NCI-H345 treated with DMSO at 0.1 percent for 48 hours (cell line): Measurements from ENCODE around the gene LDLRAD2.
"Not testable (repeated sequence)": the region's sequence is repeated elsewhere in the genome, so short reads cannot be mapped to it uniquely, and the experiment has no call there.

Experiments
- DNase-seq: peaks from one replicate; lab custom pipeline; 2025; ENCODE audit not compliant: unreplicated experiment; lab: John Stamatoyannopoulos, UW

Gene LDLRAD2

DNA sequence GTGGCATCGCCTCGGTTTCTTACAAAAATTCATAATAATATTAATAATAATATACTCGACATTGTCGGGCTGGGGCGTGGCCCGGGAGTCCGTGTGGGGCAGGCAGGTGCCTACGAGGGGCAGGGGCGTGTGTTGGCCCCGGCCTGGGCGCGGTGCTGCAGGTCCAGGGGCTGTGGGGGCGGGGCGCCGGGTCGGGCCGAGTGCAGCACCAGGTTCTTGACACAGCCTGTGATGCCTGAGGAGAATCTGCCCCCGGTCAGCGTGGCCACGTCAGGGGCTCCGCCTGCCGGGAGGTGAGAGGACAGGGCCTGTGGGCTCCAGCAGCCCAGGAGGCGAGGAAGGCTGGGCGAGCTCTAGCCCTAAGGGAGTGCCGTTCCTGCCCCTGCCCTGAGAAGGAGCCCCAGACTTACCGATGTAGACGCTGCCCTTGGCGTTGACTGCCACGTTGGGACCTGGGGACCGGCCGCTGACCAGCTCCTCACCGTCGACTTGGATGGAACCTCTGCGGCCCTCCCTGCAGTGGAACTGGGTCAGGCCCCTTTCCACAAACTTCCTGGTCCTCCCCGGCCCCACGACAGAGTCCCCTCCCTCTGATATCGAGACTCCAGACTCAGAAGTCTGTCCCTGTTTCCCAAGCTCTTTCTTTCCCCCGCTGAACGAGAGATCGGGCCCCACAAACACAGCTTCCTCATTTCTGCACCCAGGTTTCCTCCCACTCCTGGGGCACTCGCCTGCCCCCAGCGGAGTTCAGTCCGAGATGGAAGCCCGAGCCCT lies 11.3 kb downstream of the LDLRAD2 start:
- DNase-seq = no peak

DNA sequence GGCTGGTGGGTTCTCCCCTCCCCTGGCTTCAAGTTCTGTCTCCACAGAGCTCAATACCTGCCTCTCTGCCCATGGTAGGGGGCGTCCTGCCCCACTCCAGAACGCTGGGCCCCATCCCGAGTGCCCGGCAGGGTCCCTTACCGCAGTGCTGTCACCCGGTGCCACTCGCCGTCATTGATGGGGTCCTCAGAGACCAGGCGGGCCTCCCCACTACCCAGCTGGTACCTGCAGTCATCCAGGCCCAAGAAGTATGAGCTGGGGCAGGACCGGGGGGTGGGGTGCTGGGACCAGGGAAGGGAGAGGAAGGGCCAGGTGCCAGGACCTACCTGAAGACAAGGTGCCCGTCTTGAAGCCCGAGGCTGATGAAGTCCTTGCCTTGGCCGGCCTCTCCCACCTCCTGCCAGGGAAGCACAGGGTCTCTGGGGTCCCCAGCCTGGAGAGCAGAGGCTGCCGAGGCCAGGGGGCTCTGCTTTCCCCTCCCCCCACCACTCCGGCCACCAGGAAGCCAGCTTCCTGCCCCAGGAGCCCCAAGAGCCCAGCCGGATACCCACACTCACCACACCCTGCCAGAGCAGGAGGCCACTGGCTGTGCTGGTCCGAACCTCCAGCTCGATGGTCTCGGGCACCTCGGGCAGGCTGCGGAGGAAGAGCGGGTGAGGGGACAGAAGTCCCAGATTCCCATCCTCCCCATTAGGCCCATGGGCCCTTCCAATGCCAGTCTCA lies 12.1 kb downstream of the LDLRAD2 start:
- DNase-seq = no peak

DNA sequence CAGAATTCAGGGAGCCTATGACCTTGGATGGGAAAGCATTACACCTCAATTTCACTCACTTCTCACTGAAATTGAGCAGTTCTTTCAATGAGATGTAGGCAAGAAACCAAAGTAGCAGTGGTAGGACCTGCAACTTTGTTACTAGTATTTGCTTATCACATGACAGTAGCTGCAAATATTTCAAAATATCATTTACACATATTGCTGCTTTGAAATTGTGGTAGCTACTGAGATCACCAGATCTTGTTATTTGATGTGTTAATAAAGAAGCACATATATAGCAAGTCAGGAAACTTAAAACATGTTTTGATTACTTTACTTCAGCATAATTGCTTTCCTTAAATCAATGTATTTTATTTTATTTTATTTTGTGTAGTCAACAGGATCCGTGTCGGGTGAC lies 12.9 kb downstream of the LDLRAD2 start:
- no peak for DNase-seq

DNA sequence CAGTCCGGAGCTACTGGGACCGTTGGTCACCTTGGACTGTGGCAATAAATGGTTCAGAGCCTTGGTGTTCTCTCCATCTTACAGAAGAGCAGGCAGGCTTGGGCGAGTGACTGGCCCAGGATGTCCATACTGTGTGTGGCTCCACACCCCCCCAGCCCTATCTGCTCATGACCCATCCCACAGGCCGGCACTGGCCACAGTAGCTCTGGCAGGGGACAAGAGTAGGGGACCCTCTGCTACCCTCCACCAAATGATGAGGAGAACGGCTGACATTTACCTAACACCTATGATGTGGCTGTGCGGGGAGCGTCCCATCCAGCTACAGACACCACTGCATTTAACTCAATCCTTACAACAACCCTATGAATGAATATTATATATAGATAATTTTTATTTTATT lies 13.3 kb downstream of the LDLRAD2 start:
- DNase-seq = no peak

DNA sequence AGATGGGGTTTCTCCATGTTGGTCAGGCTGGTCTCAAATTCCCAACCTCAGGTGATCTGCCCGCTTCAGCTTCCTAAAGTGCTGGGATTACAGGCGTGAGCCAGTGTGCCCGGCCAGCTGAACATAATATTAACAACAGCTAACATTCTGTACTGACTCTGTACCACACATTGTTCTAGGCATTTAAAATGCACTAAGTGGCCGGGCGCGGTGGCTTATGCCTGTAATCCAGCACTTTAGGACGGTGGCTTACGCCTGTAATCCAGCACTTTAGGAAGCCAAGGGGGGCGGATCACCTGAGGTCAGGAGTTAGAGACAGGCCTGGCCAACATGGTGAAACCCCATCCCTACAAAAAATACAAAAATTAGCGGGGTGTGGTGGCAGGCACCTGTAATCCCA lies 14.6 kb downstream of the LDLRAD2 start:
- DNase-seq = not testable (repeated sequence)

DNA sequence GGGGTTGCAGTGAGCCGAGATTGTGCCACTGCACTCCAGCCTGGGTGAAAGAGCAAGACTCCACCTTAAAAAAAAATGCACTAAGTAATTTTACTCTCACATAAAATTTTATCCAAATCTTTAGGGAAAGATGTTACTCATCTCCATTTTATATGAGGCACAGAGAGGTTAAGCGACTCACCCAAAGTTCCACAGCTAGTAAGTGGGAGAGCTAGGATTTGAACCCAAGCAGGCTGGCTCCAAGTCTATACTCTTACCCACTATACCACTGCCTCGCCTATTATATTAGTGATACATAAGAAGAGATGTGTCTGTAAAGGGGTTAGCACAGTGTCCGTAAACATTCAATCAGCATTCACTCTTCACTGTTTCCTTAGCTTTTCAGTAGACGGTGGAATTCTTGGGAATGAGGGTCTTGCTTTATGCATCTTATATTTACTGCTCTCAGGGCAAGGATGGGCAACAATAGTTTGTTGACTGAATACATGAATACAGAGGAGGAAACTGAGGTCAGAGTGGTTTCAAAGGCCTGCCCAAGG lies 15.1 kb downstream of the LDLRAD2 start:
- DNase-seq = no peak

DNA sequence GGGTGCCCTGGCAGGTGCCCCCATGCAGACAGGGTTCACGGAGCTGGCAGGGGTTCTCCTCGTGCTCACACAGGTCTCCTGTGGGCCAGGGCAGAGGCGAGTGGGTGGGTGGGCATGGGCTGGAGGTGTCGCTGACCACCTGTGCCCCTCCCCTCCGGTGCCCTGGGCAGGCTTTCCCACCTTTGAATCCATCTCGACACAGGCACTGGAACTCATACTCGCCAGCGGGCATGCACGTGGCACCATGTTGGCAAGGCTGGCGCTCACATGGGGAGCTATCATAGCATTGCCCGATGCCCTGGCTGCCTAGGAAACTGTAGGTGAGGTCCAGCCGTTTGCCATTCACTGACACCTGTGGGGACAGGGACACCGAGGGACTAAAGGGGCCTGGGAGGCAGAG lies 16.0 kb downstream of the LDLRAD2 start:
- DNase-seq = no peak

DNA sequence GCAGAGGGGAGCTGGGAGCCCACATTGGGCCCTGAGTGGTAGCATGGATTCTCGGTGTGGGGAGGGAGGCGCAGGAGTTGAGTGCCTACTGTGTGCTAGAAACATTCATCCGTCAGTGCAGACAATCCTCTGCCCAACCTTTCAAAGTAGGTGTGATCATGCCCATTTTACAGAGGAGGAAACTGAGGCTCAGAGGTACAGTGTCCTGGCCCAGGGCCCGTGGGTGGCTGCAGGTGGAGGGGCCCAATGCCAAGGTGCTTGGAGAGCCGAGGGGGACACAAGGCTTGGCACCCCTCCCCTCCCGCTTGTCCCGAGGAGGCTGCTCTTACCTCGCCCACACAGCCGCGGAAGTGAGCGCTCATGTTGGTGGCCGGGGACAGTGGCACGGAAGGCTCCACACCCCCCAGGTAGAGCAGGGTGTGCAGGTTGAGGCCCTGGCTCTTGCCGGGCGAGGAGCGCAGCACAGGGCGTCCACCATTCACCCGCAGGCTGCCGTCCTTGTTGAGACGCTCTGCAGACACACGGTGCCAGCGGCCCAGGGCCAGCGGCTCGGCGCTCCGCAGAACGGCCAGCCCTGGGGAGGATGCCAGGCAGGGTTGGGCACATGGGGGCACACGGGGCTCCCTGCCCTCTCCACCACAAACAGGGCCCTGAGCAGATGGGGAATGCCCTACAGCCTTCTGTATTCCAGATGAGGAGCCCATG lies 16.6 kb downstream of the LDLRAD2 start:
- no peak for DNase-seq

DNA sequence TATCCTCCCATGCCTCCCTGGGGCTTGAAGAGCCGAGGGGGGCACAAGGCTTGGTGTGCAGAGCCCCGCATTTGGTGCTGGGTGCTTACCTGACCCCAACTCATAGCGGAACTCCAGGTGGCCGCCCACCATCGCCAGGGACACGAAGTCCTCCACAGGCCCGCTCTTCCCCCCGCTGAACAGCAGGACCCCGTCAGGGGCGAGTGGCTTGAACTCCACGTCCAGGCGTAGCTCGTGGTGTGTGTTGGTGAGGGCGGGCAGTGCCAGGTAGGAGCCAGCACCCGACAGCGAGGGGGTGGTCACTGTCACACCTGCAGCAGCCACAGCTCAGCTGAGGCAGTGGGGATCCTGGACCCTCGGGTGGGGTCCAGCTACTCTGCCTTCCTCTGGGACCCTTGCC lies 17.2 kb downstream of the LDLRAD2 start:
- DNase-seq = no peak

DNA sequence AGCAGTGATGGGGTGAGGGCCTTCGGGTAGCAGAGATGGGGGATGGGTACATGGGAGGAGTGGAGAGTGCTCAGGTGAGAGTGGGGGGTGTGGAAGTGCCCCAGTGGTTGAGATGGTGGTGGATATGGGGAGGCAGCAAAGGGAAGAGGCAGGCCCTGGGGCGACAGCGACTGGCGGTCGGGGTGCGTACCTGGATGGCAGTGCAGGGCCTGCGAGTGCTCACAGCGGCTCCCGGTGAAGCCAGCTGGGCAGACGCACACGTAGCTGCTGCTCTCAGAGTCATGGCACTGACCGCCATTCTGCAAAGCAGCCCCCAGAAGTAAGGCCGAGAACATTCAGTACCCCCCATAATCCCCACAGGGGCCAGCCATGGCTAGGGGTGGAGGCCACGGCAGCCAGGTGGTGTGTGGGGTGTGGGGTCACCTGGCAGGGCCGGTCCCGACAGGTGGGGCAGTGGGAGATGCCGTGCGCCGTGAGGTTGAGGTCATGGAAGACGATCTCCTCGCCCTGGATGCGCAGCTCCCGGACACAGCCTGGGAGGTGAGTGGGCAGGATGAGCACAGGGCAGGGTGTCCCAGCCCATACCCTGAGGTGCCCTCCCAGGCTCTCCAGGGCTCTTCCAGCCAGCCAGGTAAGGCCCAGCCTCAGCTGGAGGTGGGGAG lies 18.9 kb downstream of the LDLRAD2 start:
- no peak for DNase-seq

DNA sequence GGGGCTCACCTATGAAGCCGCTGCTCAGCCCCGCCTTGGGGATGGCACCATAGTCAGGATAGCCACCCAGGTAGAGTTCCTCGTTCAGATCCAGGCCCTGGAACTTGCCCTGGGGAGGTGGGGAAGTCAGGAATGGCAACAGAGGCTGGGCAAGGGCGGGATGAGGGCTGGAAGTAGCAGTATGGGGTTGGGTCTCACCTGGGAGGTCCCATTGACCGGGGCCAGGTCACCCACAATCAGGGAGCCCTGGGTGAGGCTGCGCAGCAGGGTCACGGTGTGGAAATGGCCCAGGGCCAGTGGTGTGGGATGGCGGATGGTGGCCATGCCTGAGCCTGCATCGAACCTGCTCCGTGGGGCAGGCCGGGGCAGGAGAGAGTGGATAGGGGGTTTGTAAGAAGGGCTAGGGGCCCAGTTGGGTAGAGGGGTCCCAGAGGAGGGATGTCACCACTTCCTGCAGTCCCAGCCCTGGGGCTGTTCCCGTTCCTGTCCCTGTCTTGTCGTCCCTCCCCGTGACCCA lies 19.4 kb downstream of the LDLRAD2 start:
- no peak for DNase-seq

DNA sequence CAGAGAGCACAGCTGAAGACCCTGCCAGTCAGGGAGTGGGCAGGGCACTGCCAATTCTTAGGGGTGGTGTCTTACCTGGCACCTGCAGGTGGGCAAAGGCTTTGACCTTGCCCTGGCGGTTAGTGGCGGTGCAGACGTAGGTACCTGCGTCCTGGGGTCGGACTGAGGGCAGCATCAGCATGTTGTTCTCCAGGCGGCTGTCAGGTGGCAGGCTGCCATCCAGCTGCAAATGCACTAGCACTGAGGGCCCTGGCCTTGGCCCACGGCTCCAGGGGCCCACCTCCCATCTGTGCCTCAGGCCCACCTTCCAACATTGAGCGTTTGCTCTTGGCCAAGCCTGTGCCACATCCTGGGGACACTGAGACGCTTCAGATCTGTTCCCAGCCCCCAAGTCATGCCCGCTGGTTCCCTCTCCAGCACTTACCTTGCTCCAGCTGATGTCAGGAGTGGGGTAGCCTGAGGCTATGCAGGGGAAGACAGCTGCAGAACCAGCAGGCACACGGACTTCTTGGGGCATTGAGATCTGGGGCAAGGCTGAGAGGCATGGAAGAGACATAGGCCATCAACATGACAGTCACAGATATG lies 21.4 kb downstream of the LDLRAD2 start:
- no peak for DNase-seq

DNA sequence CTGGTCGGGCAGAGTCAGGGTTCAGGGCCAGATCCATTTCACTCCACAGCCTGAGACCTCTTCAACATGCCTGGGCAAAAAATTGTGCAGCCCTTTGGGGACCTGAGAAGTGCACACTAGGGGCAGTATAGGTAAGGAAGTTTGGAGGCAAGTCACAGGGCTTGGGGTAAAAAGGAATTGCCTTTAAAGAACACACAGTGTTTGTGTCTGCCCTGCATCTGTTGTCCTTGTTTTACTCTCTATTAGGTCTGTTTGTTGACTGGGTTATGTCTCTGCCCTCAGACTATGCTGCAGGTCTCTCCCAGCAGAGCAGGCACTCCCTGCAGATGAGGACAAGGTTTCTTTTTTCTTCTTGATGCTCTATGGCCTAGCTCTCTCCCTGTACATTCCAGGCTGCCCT lies 22.0 kb downstream of the LDLRAD2 start:
- DNase-seq = no peak

DNA sequence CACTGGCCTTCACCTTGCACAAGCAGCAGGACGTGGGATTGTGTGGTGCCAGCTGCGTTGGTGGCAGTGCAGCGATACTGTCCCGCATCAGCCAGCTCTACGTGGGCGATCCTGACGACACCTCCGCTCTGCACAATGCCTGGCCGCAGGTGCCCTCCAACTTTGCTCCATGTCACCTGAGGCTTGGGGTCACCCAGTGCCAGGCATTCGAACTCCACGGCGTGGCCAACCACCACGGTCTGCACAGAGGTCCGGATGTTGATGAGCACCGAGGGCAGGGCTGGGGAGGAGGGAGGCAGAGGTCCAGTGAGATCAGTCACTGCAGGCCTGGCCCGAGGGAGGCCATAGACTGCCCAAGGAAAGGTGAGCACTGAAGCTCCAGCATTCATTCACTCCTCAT lies 22.6 kb downstream of the LDLRAD2 start:
- DNase-seq = no peak

DNA sequence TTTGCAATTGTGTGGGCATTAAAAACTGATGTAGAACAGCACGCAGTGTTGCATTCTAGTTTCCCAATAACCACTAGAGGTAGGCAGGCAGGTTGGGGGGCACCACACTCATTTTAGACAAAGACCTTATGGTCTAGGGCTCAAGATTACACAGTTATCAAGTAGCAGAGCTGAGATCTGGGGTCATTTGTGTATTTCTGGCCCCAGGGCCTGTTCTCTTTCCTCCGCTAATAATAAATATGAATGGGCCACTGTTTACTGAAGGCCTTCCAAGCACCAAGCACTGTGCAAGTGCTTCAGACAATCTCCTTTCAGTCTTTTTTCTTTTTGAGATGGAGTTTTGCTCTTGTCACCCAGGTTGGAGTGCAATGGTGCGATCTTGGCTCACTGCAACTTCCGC lies 23.9 kb downstream of the LDLRAD2 start:
- no peak for DNase-seq

DNA sequence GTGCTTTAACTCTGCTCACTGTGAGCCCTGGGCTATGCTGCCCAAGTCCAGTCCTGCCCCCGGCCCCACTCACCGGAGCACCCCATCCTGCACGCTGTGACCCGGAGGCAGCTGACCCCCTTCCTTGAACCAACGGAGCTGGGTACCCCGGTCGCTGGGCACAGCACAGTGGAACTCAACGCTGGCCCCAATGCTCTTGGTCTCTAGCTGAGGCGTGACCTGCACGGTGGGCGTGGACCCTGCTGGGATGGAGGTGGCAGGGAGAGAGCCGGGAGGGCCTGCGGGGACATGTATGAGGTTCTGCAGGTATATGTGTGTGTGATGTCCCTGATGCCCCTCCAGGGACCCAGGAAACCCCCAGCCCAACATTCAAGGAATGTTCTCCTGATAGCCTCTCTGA lies 24.7 kb downstream of the LDLRAD2 start:
- DNase-seq = no peak

DNA sequence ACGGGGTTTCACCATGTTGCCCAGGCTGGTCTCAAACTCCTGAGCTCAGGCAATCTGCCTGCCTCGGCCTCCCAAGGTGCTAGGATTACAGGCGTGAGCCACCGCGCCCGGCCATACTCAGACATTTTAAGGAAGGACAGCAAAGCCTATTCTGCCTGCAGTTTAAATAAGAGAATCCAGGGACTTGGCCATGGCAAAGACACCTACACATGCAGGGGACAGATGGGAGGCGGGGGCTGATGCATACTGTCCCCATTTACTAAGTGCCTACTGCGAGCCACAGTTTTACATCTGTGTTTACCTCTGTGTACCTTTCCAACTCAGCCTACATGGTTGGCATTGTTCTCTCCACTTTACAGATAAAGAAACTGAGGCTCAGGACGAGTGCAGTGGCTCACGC lies 25.4 kb downstream of the LDLRAD2 start:
- DNase-seq = no peak

DNA sequence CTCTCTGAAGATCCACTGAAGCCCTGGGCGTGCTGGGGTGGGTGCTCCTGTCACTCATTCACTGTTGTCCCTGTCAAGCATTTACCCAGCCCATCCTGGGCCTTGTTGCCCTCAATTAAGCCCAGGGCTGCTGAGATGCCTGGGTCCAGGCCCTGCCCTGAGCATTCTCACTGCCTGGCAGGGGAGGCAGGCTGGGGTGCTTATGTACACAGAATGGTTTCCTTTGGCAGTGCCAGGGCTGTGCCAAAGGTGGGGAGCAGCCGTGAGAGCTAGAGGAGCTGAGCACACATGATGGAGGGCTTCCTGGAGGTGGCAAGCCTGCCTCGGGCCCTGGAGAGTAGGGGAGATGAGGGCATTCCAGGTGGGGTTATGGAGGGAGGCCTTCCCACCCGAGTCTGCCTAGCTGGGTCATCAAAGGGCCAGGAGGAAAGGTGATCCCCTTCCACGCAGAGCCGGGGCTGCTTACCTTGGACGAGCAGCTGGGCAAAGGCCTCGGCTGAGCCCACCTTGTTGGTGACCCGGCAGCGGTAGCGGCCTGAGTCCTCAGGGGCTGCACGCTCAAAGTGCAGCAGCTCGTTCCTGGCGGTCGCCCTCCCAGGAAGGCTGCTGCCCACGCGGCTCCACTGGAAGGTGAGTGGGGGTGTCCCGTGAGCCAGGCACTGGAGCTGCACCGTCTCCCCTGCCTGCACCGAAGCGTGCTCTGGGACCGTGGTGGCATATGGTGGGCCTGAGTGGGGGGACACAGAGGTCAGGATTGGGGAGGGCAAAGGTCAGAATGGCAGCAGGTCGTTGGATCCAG lies 26.5 kb downstream of the LDLRAD2 start:
- DNase-seq = no peak

DNA sequence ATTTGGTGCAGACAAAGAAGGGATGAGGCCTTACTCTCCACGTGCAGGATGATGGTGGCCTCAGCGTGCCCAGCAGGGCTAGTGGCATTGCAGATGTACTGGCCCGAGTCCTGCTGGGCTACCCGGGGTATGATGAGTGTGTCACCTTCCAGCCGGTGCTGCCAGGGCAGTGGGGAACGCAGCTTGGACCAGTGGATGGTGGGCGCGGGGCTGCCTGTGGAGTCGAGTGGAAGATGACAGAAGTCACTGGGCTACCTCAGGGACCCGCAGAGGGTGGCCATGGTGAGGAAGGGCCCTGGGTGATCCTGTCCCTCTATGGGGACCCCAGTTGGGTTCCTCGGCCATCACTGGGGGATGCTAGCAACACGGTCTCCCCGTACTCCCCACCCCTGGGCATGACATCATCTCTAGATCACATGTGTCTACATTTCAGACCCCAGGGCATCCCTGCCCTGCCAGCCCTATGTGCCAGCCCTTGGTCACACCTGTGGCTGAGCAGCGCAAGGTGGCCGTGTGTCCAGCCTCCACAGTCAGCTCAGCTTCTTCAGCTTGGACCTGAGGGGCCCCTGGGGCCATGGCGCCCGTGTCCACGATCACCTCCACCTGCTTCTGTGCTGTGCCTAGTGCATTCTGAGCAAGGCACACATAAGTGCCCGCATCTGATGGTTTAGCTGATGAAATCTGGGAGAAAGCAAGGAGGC lies 27.4 kb downstream of the LDLRAD2 start:
- DNase-seq = no peak
